Heart right ventricle (tissue), 16 donors: ENCODE results near the gene ZSCAN22. TPM values are rescaled to one million over a fixed set of nuclear protein-coding genes. Genes with fewer than 3 reads are reported as not detected.

Experiments used
- ATAC-seq, 8 donors: fragments of 200-7000 bp; cut with Tn5 transposase; one replicate each; pipeline ENCODE4 v1.9.1; 2020; ENCODE audit warnings: mild to moderate bottlenecking in 8 of 8, moderate library complexity in 8 of 8, moderate number of reproducible peaks in 1 of 8
- DNase-seq, 2 donors: peaks; one replicate each; pipeline ENCODE4 v3.0.0-alpha.2; 2020
- H3K27ac ChIP-seq, 10 donors: fragments of 200-600 bp; sonication (generic) in 2 of 10; one replicate each; pipeline versions ENCODE4 v1.5.0 to v1.8.0; 2020 to 2022; ENCODE audit warnings: mild to moderate bottlenecking in 3 of 10
- H3K27me3 ChIP-seq, 7 donors: fragments of 200-600 bp; one replicate each; pipeline ENCODE4 v1.8.0; 2021 to 2022; ENCODE audit warnings: mild to moderate bottlenecking in 2 of 7
- H3K36me3 ChIP-seq, 9 donors: fragments of 200-600 bp; sonication (generic) in 1 of 9; one replicate each; pipeline versions ENCODE4 v1.5.0 to v1.8.0; 2020 to 2022; ENCODE audit warnings: mild to moderate bottlenecking in 2 of 9
- H3K4me1 ChIP-seq, 9 donors: fragments of 200-600 bp; sonication (generic) in 1 of 9; one replicate each; pipeline versions ENCODE4 v1.5.0 to v1.8.0; 2020 to 2022; ENCODE audit warnings: mild to moderate bottlenecking in 4 of 9
- H3K4me3 ChIP-seq, 10 donors: fragments of 200-600 bp; sonication (generic) in 2 of 10; one replicate each; pipeline versions ENCODE4 v1.5.0 to v1.8.0; 2020 to 2022; ENCODE audit warnings: mild to moderate bottlenecking in 7 of 10, moderate library complexity in 2 of 10
- H3K9me3 ChIP-seq, 11 donors: fragments of 200-600 bp in 10 of 11; sonication (generic) in 2 of 11; one replicate each; pipeline versions ENCODE4 v1.5.0 to v1.8.0; 2013 to 2022; ENCODE audit warnings: mild to moderate bottlenecking in 2 of 11, control low read depth in 1 of 11, moderate library complexity in 1 of 11
- CTCF ChIP-seq, 9 donors: fragments of 200-600 bp; sonication (generic) in 2 of 9; IDR thresholded peaks; one replicate each; pipeline versions ENCODE4 v1.5.0 to v1.8.0; 2021 to 2022; ENCODE audit warnings: antibody characterized with exemption in 9 of 9, mild to moderate bottlenecking in 5 of 9, moderate library complexity in 1 of 9
- WGBS, 2 donors: extraction: QIAGEN DNeasy Blood & Tissue Kit; methylation state at CpG; one replicate each; pipeline ENCODE4 v1.1.7; 2013; ENCODE audit warnings: inconsistent platforms in 1 of 2; 5-methylcytosine and 5-hydroxymethylcytosine counted together
- intact Hi-C, 10 donors: fragments of 100-400 bp; cut with DNase I; formaldehyde crosslinking; loops; one replicate each; pipeline versions ENCODE4 v1.11.1 to v1.14.2; 2022
- polyA plus RNA-seq, 2 donors: library from polyadenylated mRNA; stranded (reverse); fragments of 200-250 nt; gene quantifications; one replicate each; pipeline ENCODE4 v1.2.3, GENCODE V29; 2013
- total RNA-seq, 10 donors: library from RNA; stranded (reverse); fragmentation: NEBNext Ultra II Directional in 3 of 10; extraction: Animal tissue kit (Norgen Biotek cat#: 25700) in 3 of 10; gene quantifications; one replicate each; pipeline versions ENCODE4 v1.2.1 to v1.2.4, GENCODE V29; 2021 to 2023
- donor health status: Arrhythmogenic right ventricular cardiomyopathy.
- donor health status: ischemic (EF 13 %, LVEDD 7.1; RV severe dilation, severe dysfunction).
- donor health status: healthy with polysubstance abuse.
- donor health status: DM: no; HTN: yes; CAD: no.
- donor health status: DM: no; HTN: no; CAD: no.
- donor health status: ischemic (EF 25% LVEDD 6.9; RV normal size, moderate dysfunction).
- donor health status: ischemic (EF 25% LVEDD 5.7; RV mildly dilated, moderate dysfunction).
- donor health status: healthy.
- donor health status: DM: yes; HTN: yes; CAD: no.
- donor health status: Ischemic cardiomyopathy.
- donor health status: ischemic (EF 35%, LVEDD 5.7; RV mildly dilated, moderate dysfunction).
- donor health status: nonischemic (EF 11% LVEDD 7.7; RV severe dilation, severe dysfunction).
- donor health status: DM: yes; HTN: yes; CAD: no.
- donor health status: PGD.
- donor health status: ischemic (EF 29% LVEDD 5.4; RV normal size, mild dysfunction).
- donor health status: nonischemic (EF 23%, LVEDD 6.1; RV moderate dilation, normal function).

Gene ZSCAN22
- total and polyA plus RNA-seq, 12 donors, result 0.80 to 2.1 (median 1.4) TPM

GRCh38 chr19:58379246-58379645 lies 52.5 kb downstream of the ZSCAN22 start:
- no peaks in the 10 kb centered on the region for H3K36me3 ChIP-seq
- 92 to 93% methylated on average over 6 of the region's 6 CpGs for WGBS, 2 donors
- ATAC-seq (no peak), DNase-seq (no peak)
- intact Hi-C loops, result no loop called here
- H3K27ac ChIP-seq, result peak overlapping the region in 1 of 10 donors; percentile 87
- peak overlapping the region in 1 of 10 donors; percentile 81 for H3K4me3 ChIP-seq
- H3K9me3 ChIP-seq, result no peaks in the 10 kb centered on the region
- peaks cover 11 to 28% (median 20%) of the 10 kb centered on the region in 9 donors for H3K4me1 ChIP-seq
- TF ChIP-seq CTCF (IDR thresholded peaks at IDR 0.05), result no peak
- no peaks in the 10 kb centered on the region for H3K27me3 ChIP-seq

- no peaks in the 10 kb centered on the region for H3K36me3 ChIP-seq
- H3K4me1 ChIP-seq, result peaks cover 11 to 31% (median 20%) of the 10 kb centered on the region in 9 donors
- H3K9me3 ChIP-seq, result no peaks in the 10 kb centered on the region
- WGBS, 2 donors, result 6 to 7% methylated on average over 24 of the region's 24 CpGs
- H3K27ac ChIP-seq, result peak overlapping the region; percentile 74 to 98 (median 95)
- H3K4me3 ChIP-seq, result peak overlapping the region; percentile 53 to 96 (median 79)
- TF ChIP-seq CTCF (IDR thresholded peaks at IDR 0.05), result no peak
- no peaks in the 10 kb centered on the region for H3K27me3 ChIP-seq
- no peak for DNase-seq
- intact Hi-C loops, result loop anchor here in 1 of 10 donors (2.0 kb wide), 1 partner anchor 17 kb away; the partner anchor contains the start of gene ZNF497
- peak in 3 of 8 donors; percentile 0 to 2 (median 0) for ATAC-seq
Observed at GRCh38 chr19:58380037-58380661, 53.4 kb downstream of the ZSCAN22 start.

- H3K4me1 ChIP-seq, result peaks cover 14 to 39% (median 25%) of the 10 kb centered on the region in 9 donors
- TF ChIP-seq CTCF (IDR thresholded peaks at IDR 0.05), result peak in 2 of 9 donors; percentile 12 to 16
- peak within 1 kb of the TSS; percentile 74 to 98 (median 95) for H3K27ac ChIP-seq
- no peaks in the 10 kb centered on the region for H3K9me3 ChIP-seq
- peak; percentile 97 to 100 for DNase-seq
- 0 to 1% methylated on average over 83 of the region's 83 CpGs for WGBS, 2 donors
- H3K4me3 ChIP-seq, result peak within 1 kb of the TSS; percentile 53 to 96 (median 79)
- H3K36me3 ChIP-seq, result no peaks in the 10 kb centered on the region
- no peaks in the 10 kb centered on the region for H3K27me3 ChIP-seq
- intact Hi-C loops, result loop anchor here in 1 of 10 donors (2.0 kb wide), 1 partner anchor 18 kb away; the partner anchor contains the start of gene ZNF497
- peak; percentile 94 to 97 (median 95) for ATAC-seq
Observed at GRCh38 chr19:58380662-58381459, 54.1 kb downstream of the ZSCAN22 start, which contains the start of gene ZNF837. ZNF837 (minus strand) TSS chr19:58381030; CDS start chr19:58369332, 11,698 bp downstream.
